HepG2 (cell line): ENCODE measurements around the gene NXPE4. TPM values are rescaled to one million over a fixed set of nuclear protein-coding genes. Genes with fewer than 3 reads are reported as not detected.

ENCODE experiments used
- ATAC-seq: fragments of 200-7000 bp; cut with Tn5 transposase; 3 replicates; pipeline ENCODE4 v1.9.1; 2020; ENCODE audit warnings: mild to moderate bottlenecking, moderate library complexity
- BruUV-seq: library from RNA; stranded (reverse); fragments of 400-500 nt; replicated peaks from 2 replicates; lab custom pipeline; 2021; lab: Mats Ljungman, UMichigan
- CTCF ChIA-PET: fragments of 300-600 bp; formaldehyde crosslinking; extraction: SDS; loops from one replicate; lab custom pipeline; 2021; ENCODE audit warnings: low total read pairs, inconsistent platforms, low intra/inter-chr PET ratio; lab: Yijun Ruan, JAX
- POLR2A ChIA-PET: fragments of 350-600 bp; sonication (Branson Sonifier 250); formaldehyde crosslinking; loops from one replicate; lab custom pipeline; 2020; ENCODE audit warnings: antibody characterized with exemption, inconsistent platforms; lab: Yijun Ruan, JAX
- DNase-seq: peaks from one replicate; pipeline ENCODE4 v3.0.0-alpha.2; 2015; ENCODE audit warnings: low spot score
- FAIRE-seq: peaks from 3 replicates; lab custom pipeline; 2011; peaks lifted over from hg19 to GRCh38; lab: Jason Lieb, UNC
- H2AFZ ChIP-seq: one replicate; pipeline ENCODE4 v1.6.1; 2011; ENCODE audit warnings: low read length, inconsistent platforms
- H3K27ac ChIP-seq: fragments of 300-600 bp; 3 replicates; pipeline ENCODE4 v1.8.0; 2011; ENCODE audit warnings: mixed run types, mild to moderate bottlenecking, mixed read lengths, low read length, inconsistent platforms; ENCODE audit not compliant: insufficient read depth; ENCODE audit errors: extremely low read length
- H3K27me3 ChIP-seq, 2 experiments: fragments of 200-600 bp in 1 of 2; 2 replicates in 1 of 2; 3 replicates in 1 of 2; pipeline versions ENCODE4 v1.6.0 to v1.8.0; 2011; ENCODE audit warnings: low read length in 2 of 2, mild to moderate bottlenecking in 2 of 2, moderate library complexity in 2 of 2, inconsistent platforms in 1 of 2; ENCODE audit not compliant: insufficient read depth in 2 of 2, control insufficient read depth in 1 of 2
- H3K36me3 ChIP-seq, 2 experiments: fragments of 200-600 bp in 1 of 2; replicated peaks in 1 of 2; 2 replicates in 1 of 2; 3 replicates in 1 of 2; pipeline versions ENCODE4 v1.5.1 to v1.8.0; 2011; ENCODE audit warnings: low read length in 2 of 2, inconsistent platforms in 1 of 2; ENCODE audit not compliant: insufficient read depth in 2 of 2, control insufficient read depth in 1 of 2
- H3K4me1 ChIP-seq: 2 replicates; pipeline ENCODE4 v1.5.1; 2012; ENCODE audit warnings: low read length, inconsistent platforms; ENCODE audit not compliant: insufficient read depth
- H3K4me2 ChIP-seq: 2 replicates; pipeline ENCODE4 v1.6.0; 2011; ENCODE audit warnings: low read depth, low read length, inconsistent platforms
- H3K4me3 ChIP-seq, 3 experiments: fragments of 200-600 bp in 1 of 3; sonication (generic), shearing (Covaris generic) in 1 of 3; replicated peaks in 1 of 3; 2 replicates each; pipeline ENCODE4 v1.5.1; 2011 to 2016; ENCODE audit warnings: low read length in 3 of 3, inconsistent platforms in 2 of 3, low read depth in 2 of 3, mild to moderate bottlenecking in 2 of 3, control low read depth in 1 of 3, mixed read lengths in 1 of 3; ENCODE audit not compliant: insufficient read depth in 1 of 3
- H3K79me2 ChIP-seq: one replicate; pipeline ENCODE4 v1.6.1; 2011; ENCODE audit warnings: low read length, inconsistent platforms; ENCODE audit not compliant: insufficient read depth
- H3K9ac ChIP-seq: 2 replicates; pipeline ENCODE4 v1.6.0; 2011; ENCODE audit warnings: mild to moderate bottlenecking, low read depth, low read length, inconsistent platforms; ENCODE audit not compliant: insufficient read depth
- H3K9me3 ChIP-seq: 2 replicates; pipeline ENCODE4 v1.5.1; 2012; ENCODE audit warnings: mild to moderate bottlenecking, low read length
- H4K20me1 ChIP-seq: 2 replicates; pipeline ENCODE4 v1.6.0; 2011; ENCODE audit warnings: inconsistent platforms, mild to moderate bottlenecking, low read length, moderate library complexity; ENCODE audit not compliant: insufficient read depth
- HDAC6 ChIP-seq: fragments of 200-600 bp; sonication (generic); IDR thresholded peaks from 2 replicates; pipeline ENCODE4 v1.7.0; 2017; ENCODE audit warnings: mild to moderate bottlenecking, antibody characterized with exemption, low read length, low read depth
- HHEX ChIP-seq: IDR thresholded peaks from 2 replicates; pipeline ENCODE4 v1.6.1; 2016; ENCODE audit warnings: control low read depth
- KAT7 ChIP-seq: IDR thresholded peaks from 2 replicates; pipeline ENCODE4 v1.6.1; 2018; ENCODE audit warnings: borderline replicate concordance, missing compliant biosample characterization
- KLF12 ChIP-seq: sonication (generic); formaldehyde crosslinking; IDR thresholded peaks from 2 replicates; pipeline ENCODE4 v1.4.0; 2020; ENCODE audit warnings: missing genetic modification reagents, borderline replicate concordance
- KLF16 ChIP-seq, 2 experiments: sonication (generic) in 1 of 2; formaldehyde crosslinking in 1 of 2; IDR thresholded peaks; 2 replicates each; pipeline versions ENCODE4 v1.6.1 to v1.8.0; 2016 to 2023; ENCODE audit warnings: missing genetic modification reagents in 2 of 2, missing compliant biosample characterization in 1 of 2
- NCOA2 ChIP-seq: sonication (generic); formaldehyde crosslinking; IDR thresholded peaks from 2 replicates; pipeline ENCODE4 v1.8.0; 2022; ENCODE audit warnings: inconsistent platforms
- PITX1 ChIP-seq: sonication (generic); formaldehyde crosslinking; IDR thresholded peaks from 2 replicates; pipeline ENCODE4 v1.5.1; 2020; ENCODE audit warnings: mild to moderate bottlenecking, missing genetic modification reagents
- YY1 ChIP-seq: IDR thresholded peaks from 2 replicates; pipeline ENCODE4 v1.6.1; 2011; ENCODE audit warnings: low read length, low read depth, moderate library complexity, mild to moderate bottlenecking; ENCODE audit not compliant: insufficient read depth, insufficient replicate concordance
- ZBTB7A ChIP-seq: sonication (generic); formaldehyde crosslinking; IDR thresholded peaks from 2 replicates; pipeline ENCODE4 v1.8.0; 2022; ENCODE audit warnings: mild to moderate bottlenecking, missing genetic modification reagents
- ZNF205 ChIP-seq: IDR thresholded peaks from 2 replicates; pipeline ENCODE4 v1.6.1; 2018; ENCODE audit warnings: missing biosample characterization, missing genetic modification reagents
- WGBS: methylation state at CpG from one replicate; pipeline ENCODE4 v1.1.6; 2017; ENCODE audit warnings: low lambda C conversion rate; 5-methylcytosine and 5-hydroxymethylcytosine counted together
- in situ Hi-C: cut with HindIII; loops from 2 replicates; pipeline ENCODE4 v1.10.0; 2017; ENCODE audit warnings: low pct_unique_long_range_greater_than_20kb; ENCODE audit not compliant: extremely low pct_ligation_motif_present
- intact Hi-C: fragments of 100-400 bp; cut with micrococcal nuclease; formaldehyde crosslinking; loops from one replicate; pipeline ENCODE4 v1.10.0; 2022; ENCODE audit not compliant: unreplicated experiment
- polyA plus RNA-seq, 8 experiments: library from polyadenylated mRNA; depleted of rRNA in 3 of 8; stranded (reverse) in 7 of 8; unstranded in 1 of 8; fragments of >200 nt; fragmentation: Illumina TruSeq in 4 of 8; extraction: Trizol in 4 of 8; gene quantifications; 2 replicates each; pipeline versions ENCODE4 v1.2.1 to v1.2.3, GENCODE V29; 2011 to 2016; ENCODE audit warnings: low read depth in 4 of 8, missing spikeins in 1 of 8, mixed read lengths in 1 of 8; ENCODE audit not compliant: insufficient read depth in 1 of 8
- total RNA-seq, 5 experiments: library from RNA; depleted of rRNA; stranded (reverse); fragments of >200 nt; fragmentation: Illumina TruSeq; extraction: Trizol; gene quantifications; 2 replicates each; pipeline ENCODE4 v1.2.3, GENCODE V29; 2016; ENCODE audit warnings: low read depth in 1 of 5
- TF ChIP-seq, protein P1 (sequence below): sonication (generic); formaldehyde crosslinking; IDR thresholded peaks from 2 replicates; pipeline ENCODE4 v1.8.1; 2023; ENCODE audit warnings: mild to moderate bottlenecking, inconsistent platforms, moderate library complexity, missing genetic modification reagents, borderline replicate concordance
- TF ChIP-seq, protein P2 (sequence below): sonication (generic); formaldehyde crosslinking; IDR thresholded peaks from 2 replicates; pipeline ENCODE4 v1.5.1; 2020; ENCODE audit warnings: mild to moderate bottlenecking, missing genetic modification reagents, moderate library complexity

The NXPE4 gene
- total and polyA plus RNA-seq, 2 of the 13 experiments (the other 11 are each of a cell fraction or from before 2014, with no cell fraction given) = not detected

- TF ChIP-seq, protein P1, sequence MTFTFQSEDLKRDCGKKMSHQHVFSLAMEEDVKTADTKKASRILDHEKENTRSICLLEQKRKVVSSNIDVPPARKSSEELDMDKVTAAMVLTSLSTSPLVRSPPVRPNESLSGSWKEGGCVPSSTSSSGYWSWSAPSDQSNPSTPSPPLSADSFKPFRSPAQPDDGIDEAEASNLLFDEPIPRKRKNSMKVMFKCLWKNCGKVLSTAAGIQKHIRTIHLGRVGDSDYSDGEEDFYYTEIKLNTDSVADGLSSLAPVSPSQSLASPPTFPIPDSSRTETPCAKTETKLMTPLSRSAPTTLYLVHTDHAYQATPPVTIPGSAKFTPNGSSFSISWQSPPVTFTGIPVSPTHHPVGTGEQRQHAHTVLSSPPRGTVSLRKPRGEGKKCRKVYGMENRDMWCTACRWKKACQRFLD (CRISPR knock-in tag) = no peak
- TF ChIP-seq HHEX (CRISPR knock-in tag) = no peak
- no peak for TF ChIP-seq KAT7 (CRISPR knock-in tag)
These were observed 29.0 kb upstream of the NXPE4 start (continued) for GRCh38 chr11:114624455-114625207.

- no peaks in the 10 kb centered on the region for H3K4me1 ChIP-seq
- H3K4me3 ChIP-seq = no peak overlapping the region
- no peak overlapping the region for H2AFZ ChIP-seq
- H3K79me2 ChIP-seq = no peaks in the 10 kb centered on the region
- FAIRE-seq = no peak
- in situ Hi-C loops = no loop called here
- no peak overlapping the region for H3K27ac ChIP-seq
- intact Hi-C loops = no loop called here
- CTCF ChIA-PET = no interaction called here
- TF ChIP-seq YY1 = no peak
- no peak for TF ChIP-seq ZNF205 (CRISPR knock-in tag)
- no peak for TF ChIP-seq ZBTB7A (CRISPR knock-in tag)
- no peak for TF ChIP-seq KLF16 (CRISPR knock-in tag; IDR thresholded peaks at IDR 0.05)
- no peak for TF ChIP-seq KLF12 (CRISPR knock-in tag)
- TF ChIP-seq PITX1 = no peak
- TF ChIP-seq, protein P2, sequence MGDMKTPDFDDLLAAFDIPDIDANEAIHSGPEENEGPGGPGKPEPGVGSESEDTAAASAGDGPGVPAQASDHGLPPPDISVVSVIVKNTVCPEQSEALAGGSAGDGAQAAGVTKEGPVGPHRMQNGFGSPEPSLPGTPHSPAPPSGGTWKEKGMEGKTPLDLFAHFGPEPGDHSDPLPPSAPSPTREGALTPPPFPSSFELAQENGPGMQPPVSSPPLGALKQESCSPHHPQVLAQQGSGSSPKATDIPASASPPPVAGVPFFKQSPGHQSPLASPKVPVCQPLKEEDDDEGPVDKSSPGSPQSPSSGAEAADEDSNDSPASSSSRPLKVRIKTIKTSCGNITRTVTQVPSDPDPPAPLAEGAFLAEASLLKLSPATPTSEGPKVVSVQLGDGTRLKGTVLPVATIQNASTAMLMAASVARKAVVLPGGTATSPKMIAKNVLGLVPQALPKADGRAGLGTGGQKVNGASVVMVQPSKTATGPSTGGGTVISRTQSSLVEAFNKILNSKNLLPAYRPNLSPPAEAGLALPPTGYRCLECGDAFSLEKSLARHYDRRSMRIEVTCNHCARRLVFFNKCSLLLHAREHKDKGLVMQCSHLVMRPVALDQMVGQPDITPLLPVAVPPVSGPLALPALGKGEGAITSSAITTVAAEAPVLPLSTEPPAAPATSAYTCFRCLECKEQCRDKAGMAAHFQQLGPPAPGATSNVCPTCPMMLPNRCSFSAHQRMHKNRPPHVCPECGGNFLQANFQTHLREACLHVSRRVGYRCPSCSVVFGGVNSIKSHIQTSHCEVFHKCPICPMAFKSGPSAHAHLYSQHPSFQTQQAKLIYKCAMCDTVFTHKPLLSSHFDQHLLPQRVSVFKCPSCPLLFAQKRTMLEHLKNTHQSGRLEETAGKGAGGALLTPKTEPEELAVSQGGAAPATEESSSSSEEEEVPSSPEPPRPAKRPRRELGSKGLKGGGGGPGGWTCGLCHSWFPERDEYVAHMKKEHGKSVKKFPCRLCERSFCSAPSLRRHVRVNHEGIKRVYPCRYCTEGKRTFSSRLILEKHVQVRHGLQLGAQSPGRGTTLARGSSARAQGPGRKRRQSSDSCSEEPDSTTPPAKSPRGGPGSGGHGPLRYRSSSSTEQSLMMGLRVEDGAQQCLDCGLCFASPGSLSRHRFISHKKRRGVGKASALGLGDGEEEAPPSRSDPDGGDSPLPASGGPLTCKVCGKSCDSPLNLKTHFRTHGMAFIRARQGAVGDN (CRISPR knock-in tag) = no peak
- no peak for TF ChIP-seq NCOA2
- no peak for TF ChIP-seq HDAC6
- H3K36me3 ChIP-seq = no peaks in the 10 kb centered on the region
- peaks cover 69% of the 10 kb centered on the region for H3K9me3 ChIP-seq
- no TSS peak for BruUV-seq
- DNase-seq = no peak
- ATAC-seq = no peak
- no peak overlapping the region for H3K4me2 ChIP-seq
- no peak overlapping the region for H3K9ac ChIP-seq
- H4K20me1 ChIP-seq = no peaks in the 10 kb centered on the region
- 0% methylated on average over 6 of the region's 7 CpGs for WGBS
- POLR2A ChIA-PET = no interaction called here
- no peaks in the 10 kb centered on the region for H3K27me3 ChIP-seq
These were observed 28.1 kb upstream of the NXPE4 start for GRCh38 chr11:114623720-114624119.
